Chondrocyte (in vitro differentiated cells): ENCODE results near the gene FBXL17. TPM values are rescaled to one million over a fixed set of nuclear protein-coding genes. Genes with fewer than 3 reads are reported as not detected.

Experiments
- DNase-seq: peaks from one replicate; pipeline ENCODE4 v3.0.0; 2021; ENCODE audit warnings: mixed read lengths, low spot score
- H3K27ac Mint-ChIP-seq: one replicate; pipeline ENCODE4 v1.8.0; 2021; ENCODE audit warnings: mild to moderate bottlenecking, moderate library complexity, mixed read lengths; ENCODE audit not compliant: unreplicated experiment
- H3K27me3 Mint-ChIP-seq: 2 replicates; pipeline ENCODE4 v1.8.0; 2021; ENCODE audit warnings: low read depth, mixed read lengths
- H3K36me3 Mint-ChIP-seq: 2 replicates; pipeline ENCODE4 v1.8.0; 2021; ENCODE audit warnings: low read depth, mixed read lengths
- H3K4me1 Mint-ChIP-seq: 2 replicates; pipeline ENCODE4 v1.8.0; 2021; ENCODE audit warnings: low read depth, mild to moderate bottlenecking, mixed read lengths
- H3K4me3 Mint-ChIP-seq: one replicate; pipeline ENCODE4 v1.8.0; 2021; ENCODE audit warnings: mild to moderate bottlenecking, moderate library complexity, mixed read lengths; ENCODE audit not compliant: unreplicated experiment
- H3K9me3 Mint-ChIP-seq: 2 replicates; pipeline ENCODE4 v1.8.0; 2021; ENCODE audit warnings: low read depth, mixed read lengths
- total RNA-seq: library from RNA; stranded (reverse); gene quantifications from 3 replicates; pipeline ENCODE4 v1.2.1, GENCODE V29; 2021
- TF ChIP-seq, protein P1 (sequence below): fragments of 200-600 bp; sonication (generic); IDR thresholded peaks from 2 replicates; pipeline ENCODE4 v1.5.0; 2021; ENCODE audit warnings: antibody characterized with exemption, mild to moderate bottlenecking, moderate library complexity

FBXL17 gene
- total RNA-seq, 1 donor from 2014 or later, result 15.3 TPM

DNA sequence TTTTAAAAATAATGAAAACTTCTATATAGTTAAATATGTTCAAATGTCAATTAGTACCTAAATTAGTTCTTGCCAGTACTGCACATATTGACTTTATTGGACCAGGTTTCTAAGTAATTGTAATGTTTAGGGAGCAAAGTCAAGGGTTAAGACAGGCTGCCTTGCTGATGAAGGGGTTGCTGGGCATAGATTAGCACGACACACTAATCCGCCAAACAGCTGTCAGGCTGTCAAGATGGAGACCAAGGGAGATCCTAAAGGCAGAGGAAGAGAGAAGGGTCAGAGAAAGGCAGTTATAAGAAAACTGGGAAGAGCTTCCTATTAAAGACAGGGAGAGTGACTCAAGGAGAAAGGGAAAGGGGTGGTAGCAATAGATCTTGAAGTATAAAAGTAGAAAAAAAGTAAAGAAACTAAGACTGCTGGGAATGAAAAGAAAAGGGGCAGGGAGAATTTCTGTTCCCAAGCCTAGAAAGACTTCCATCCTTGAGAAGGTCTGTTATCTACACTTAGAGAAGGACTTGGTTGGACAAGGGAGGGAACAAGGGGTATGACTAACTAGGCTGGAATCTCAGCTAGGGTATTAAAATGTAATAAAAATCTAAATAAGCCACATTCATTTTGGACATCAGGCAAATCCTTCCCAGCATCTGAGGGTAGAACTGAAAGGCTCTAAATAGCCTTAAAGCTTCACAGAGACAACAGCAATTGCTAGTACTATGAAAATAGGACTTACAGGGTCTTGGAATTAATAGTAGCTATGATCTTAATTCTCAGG lies 188.7 kb downstream of the FBXL17 start:
- Mint-ChIP-seq H3K9me3 (no peaks in the 10 kb centered on the region), H3K36me3 (peaks cover 2% of the 10 kb centered on the region), H3K4me3 (no peak overlapping the region), H3K27me3 (no peaks in the 10 kb centered on the region), H3K27ac (peak overlapping the region; percentile 74), H3K4me1 (peaks cover 18% of the 10 kb centered on the region)
- no peak for DNase-seq
- TF ChIP-seq, protein P1, sequence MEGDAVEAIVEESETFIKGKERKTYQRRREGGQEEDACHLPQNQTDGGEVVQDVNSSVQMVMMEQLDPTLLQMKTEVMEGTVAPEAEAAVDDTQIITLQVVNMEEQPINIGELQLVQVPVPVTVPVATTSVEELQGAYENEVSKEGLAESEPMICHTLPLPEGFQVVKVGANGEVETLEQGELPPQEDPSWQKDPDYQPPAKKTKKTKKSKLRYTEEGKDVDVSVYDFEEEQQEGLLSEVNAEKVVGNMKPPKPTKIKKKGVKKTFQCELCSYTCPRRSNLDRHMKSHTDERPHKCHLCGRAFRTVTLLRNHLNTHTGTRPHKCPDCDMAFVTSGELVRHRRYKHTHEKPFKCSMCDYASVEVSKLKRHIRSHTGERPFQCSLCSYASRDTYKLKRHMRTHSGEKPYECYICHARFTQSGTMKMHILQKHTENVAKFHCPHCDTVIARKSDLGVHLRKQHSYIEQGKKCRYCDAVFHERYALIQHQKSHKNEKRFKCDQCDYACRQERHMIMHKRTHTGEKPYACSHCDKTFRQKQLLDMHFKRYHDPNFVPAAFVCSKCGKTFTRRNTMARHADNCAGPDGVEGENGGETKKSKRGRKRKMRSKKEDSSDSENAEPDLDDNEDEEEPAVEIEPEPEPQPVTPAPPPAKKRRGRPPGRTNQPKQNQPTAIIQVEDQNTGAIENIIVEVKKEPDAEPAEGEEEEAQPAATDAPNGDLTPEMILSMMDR, result no peak

DNA sequence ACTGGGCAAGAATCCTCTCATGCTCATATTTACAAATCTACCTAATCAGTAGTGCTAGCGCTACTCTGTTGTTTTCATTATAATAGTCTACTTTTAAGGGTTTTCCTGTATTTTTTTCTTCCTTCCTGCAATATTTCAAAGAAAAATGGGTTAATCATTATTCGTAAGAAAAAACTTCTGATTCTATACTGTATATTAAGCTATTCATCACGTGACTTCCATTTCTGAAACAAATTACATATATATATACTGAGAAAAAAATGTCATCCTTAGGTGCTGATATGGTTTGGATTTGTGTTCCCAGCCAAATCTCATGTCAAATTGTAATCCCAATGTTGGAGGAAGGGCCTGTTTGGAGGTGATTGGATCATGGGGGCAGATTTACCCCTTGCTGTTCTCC lies 197.0 kb downstream of the FBXL17 start:
- peaks cover 7% of the 10 kb centered on the region for H3K36me3 Mint-ChIP-seq
- no peaks in the 10 kb centered on the region for H3K9me3 Mint-ChIP-seq
- no peak for DNase-seq
- no peak overlapping the region for H3K4me3 Mint-ChIP-seq
- H3K27ac Mint-ChIP-seq, result no peak overlapping the region
- H3K4me1 Mint-ChIP-seq, result no peaks in the 10 kb centered on the region
- H3K27me3 Mint-ChIP-seq, result no peaks in the 10 kb centered on the region
- TF ChIP-seq, protein P1, result no peak

DNA sequence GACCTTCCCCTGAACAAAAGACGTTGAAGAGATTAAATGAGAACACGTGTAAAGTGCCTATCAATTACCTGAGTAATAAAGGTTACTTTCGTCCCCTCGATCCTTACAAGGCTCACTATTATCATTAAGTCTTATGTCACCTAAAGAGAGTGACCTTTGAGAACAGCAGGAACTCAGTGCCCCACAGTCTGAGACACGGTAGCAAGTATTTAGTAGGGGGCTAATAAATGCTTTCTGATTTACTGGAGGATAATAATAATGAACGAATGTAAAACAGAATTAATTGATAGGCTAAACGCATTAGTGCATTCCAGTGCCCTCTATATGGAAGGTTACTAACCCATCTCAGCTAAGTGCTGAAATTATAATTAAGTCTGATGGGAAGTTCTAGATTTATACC lies 199.9 kb downstream of the FBXL17 start:
- no peaks in the 10 kb centered on the region for H3K9me3 Mint-ChIP-seq
- peaks cover 4% of the 10 kb centered on the region for H3K36me3 Mint-ChIP-seq
- no peak overlapping the region for H3K4me3 Mint-ChIP-seq
- H3K27me3 Mint-ChIP-seq, result no peaks in the 10 kb centered on the region
- no peak for DNase-seq
- no peak overlapping the region for H3K27ac Mint-ChIP-seq
- TF ChIP-seq, protein P1, result no peak
- no peaks in the 10 kb centered on the region for H3K4me1 Mint-ChIP-seq

DNA sequence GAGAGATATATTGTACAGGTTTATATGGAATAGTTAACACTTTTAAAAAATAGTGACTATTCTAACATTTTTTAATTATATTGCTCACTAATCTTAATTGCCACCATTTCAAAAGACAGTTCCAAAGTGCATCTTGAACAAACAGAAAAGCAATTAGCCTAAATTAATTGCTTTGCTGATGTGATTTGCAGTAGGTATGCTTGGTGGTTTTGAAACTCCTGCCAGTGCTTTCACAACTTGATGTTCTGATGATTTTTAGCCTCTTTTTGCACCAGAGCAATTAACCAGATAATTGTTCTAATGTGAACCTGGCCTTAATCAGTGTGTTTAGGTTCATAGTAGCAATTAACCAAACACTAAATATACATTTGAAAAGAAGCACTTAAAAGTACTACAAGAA lies 207.6 kb downstream of the FBXL17 start:
- H3K27ac Mint-ChIP-seq, result no peak overlapping the region

DNA sequence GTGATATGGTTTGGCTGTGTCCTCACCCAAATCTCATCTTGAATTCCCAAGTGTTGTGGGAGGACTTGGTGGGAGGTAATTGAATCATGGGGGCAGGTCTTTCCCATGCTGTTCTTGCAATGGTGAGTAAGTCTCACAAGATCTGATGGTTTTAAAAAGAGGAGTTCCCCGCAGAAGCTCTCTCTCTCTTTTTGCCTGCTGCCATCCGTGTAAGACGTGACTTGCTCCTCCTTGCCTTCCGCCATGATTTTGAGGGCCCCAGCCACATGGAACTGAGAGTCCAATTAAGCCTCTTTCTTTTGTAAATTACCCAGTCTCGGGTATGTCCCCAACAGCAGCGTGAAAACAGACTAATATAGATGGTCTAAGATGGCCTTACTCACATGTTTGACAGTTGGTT lies 210.1 kb downstream of the FBXL17 start:
- Mint-ChIP-seq H3K36me3 (peaks cover 2% of the 10 kb centered on the region), H3K9me3 (no peaks in the 10 kb centered on the region), H3K27ac (no peak overlapping the region), H3K4me3 (no peak overlapping the region), H3K4me1 (peaks cover 3% of the 10 kb centered on the region), H3K27me3 (no peaks in the 10 kb centered on the region)
- TF ChIP-seq, protein P1, result no peak
- DNase-seq, result no peak

More for the DNA sequence above, 207.6 kb downstream of the FBXL17 start:
- Mint-ChIP-seq H3K4me1 (no peaks in the 10 kb centered on the region), H3K36me3 (peaks cover 2% of the 10 kb centered on the region), H3K9me3 (no peaks in the 10 kb centered on the region), H3K4me3 (no peak overlapping the region), H3K27me3 (no peaks in the 10 kb centered on the region)
- TF ChIP-seq, protein P1, result no peak
- no peak for DNase-seq
